SK-N-SH (cell line): ENCODE measurements around the gene ANKRD11. TPM values are rescaled to one million over a fixed set of nuclear protein-coding genes. Genes with fewer than 3 reads are reported as not detected.

Experiments
- CTCF ChIA-PET: fragments of 300-600, 350-600 bp; formaldehyde crosslinking; extraction: SDS; loops from one replicate; lab custom pipeline; 2021; lab: Yijun Ruan, JAX
- POLR2A ChIA-PET: fragments of 350-600 bp; sonication (Branson Sonifier 250); formaldehyde crosslinking; extraction: SDS; loops from one replicate; lab custom pipeline; 2020; ENCODE audit warnings: antibody characterized with exemption, inconsistent platforms; lab: Yijun Ruan, JAX
- DNase-seq: peaks from one replicate; pipeline ENCODE4 v3.0.0; 2012
- H2AFZ ChIP-seq: fragments of 200-600 bp; sonication (generic); 2 replicates; pipeline ENCODE4 v1.8.1; 2016; ENCODE audit warnings: antibody characterized with exemption, mild to moderate bottlenecking, low read depth
- H3F3A ChIP-seq: fragments of 200-600 bp; sonication (generic); replicated peaks from 2 replicates; pipeline ENCODE3; 2016; ENCODE audit warnings: antibody characterized with exemption, mild to moderate bottlenecking; ENCODE audit not compliant: insufficient read depth
- H3K27ac ChIP-seq, 2 experiments: fragments of 200-500 bp in 1 of 2; fragments of 200-600 bp in 1 of 2; sonication (Bioruptor generic) in 1 of 2; sonication (generic), shearing (Covaris generic) in 1 of 2; 2 replicates each; pipeline versions ENCODE4 v1.5.1 to v1.6.1; 2014 to 2016; ENCODE audit warnings: low read depth in 2 of 2, inconsistent platforms in 1 of 2, low read length in 1 of 2, mild to moderate bottlenecking in 1 of 2, mixed read lengths in 1 of 2
- H3K27me3 ChIP-seq: fragments of 200-600 bp; sonication (generic), shearing (Covaris generic); 2 replicates; pipeline ENCODE4 v1.6.1; 2016; ENCODE audit warnings: mixed run types; ENCODE audit not compliant: insufficient read depth
- H3K36me3 ChIP-seq, 2 experiments: fragments of 200-500 bp in 1 of 2; fragments of 200-600 bp in 1 of 2; sonication (Bioruptor generic) in 1 of 2; sonication (generic) in 1 of 2; replicated peaks in 1 of 2; 2 replicates each; pipeline versions ENCODE3 to v1.5.1; 2014 to 2016; ENCODE audit warnings: low read length in 1 of 2, mild to moderate bottlenecking in 1 of 2; ENCODE audit not compliant: insufficient read depth in 2 of 2, control insufficient read depth in 1 of 2
- H3K4me1 ChIP-seq, 2 experiments: fragments of 200-500 bp in 1 of 2; fragments of 200-600 bp in 1 of 2; sonication (Bioruptor generic) in 1 of 2; sonication (generic), shearing (Covaris generic) in 1 of 2; 2 replicates each; pipeline versions ENCODE4 v1.5.1 to v1.6.1; 2014 to 2016; ENCODE audit warnings: low read depth in 1 of 2, low read length in 1 of 2, mixed run types in 1 of 2; ENCODE audit not compliant: insufficient read depth in 2 of 2, control insufficient read depth in 1 of 2
- H3K4me2 ChIP-seq: fragments of 200-600 bp; sonication (generic), shearing (Covaris generic); 2 replicates; pipeline ENCODE4 v1.6.1; 2017; ENCODE audit warnings: mixed run types
- H3K4me3 ChIP-seq, 2 experiments: fragments of 200-500 bp in 1 of 2; fragments of 200-600 bp in 1 of 2; sonication (Bioruptor generic) in 1 of 2; sonication (generic), shearing (Covaris generic) in 1 of 2; 2 replicates each; pipeline versions ENCODE4 v1.5.1 to v1.8.1; 2014 to 2016; ENCODE audit warnings: low read depth in 2 of 2, inconsistent platforms in 1 of 2, low read length in 1 of 2, mild to moderate bottlenecking in 1 of 2, mixed read lengths in 1 of 2, moderate library complexity in 1 of 2
- H3K79me2 ChIP-seq: fragments of 200-600 bp; sonication (generic); 2 replicates; pipeline ENCODE4 v1.8.1; 2017; ENCODE audit warnings: mild to moderate bottlenecking; ENCODE audit not compliant: insufficient read depth
- H3K9ac ChIP-seq: fragments of 200-600 bp; sonication (generic); 2 replicates; pipeline ENCODE4 v1.6.1; 2017; ENCODE audit warnings: mixed run types
- H3K9me2 ChIP-seq: fragments of 200-600 bp; sonication (generic); 2 replicates; pipeline ENCODE4 v1.6.1; 2017; ENCODE audit warnings: mixed run types
- H3K9me3 ChIP-seq: fragments of 200-600 bp; sonication (generic); 2 replicates; pipeline ENCODE4 v1.6.1; 2017; ENCODE audit warnings: mixed run types, mild to moderate bottlenecking, moderate library complexity
- H4K20me1 ChIP-seq: fragments of 200-600 bp; sonication (generic); 2 replicates; pipeline ENCODE4 v1.6.1; 2017; ENCODE audit warnings: mild to moderate bottlenecking, mixed run types; ENCODE audit not compliant: insufficient read depth
- CHD2 ChIP-seq: fragments of 150-350 bp; IDR thresholded peaks from 2 replicates; pipeline ENCODE4 v1.6.1; 2018; ENCODE audit warnings: low read length; ENCODE audit not compliant: partially characterized antibody
- FOSL2 ChIP-seq: IDR thresholded peaks from 2 replicates; pipeline ENCODE4 v1.4.0; 2012; ENCODE audit warnings: low read depth, mild to moderate bottlenecking, moderate library complexity, borderline replicate concordance
- GATA2 ChIP-seq: sonication (generic); formaldehyde crosslinking; IDR thresholded peaks from 2 replicates; pipeline ENCODE4 v1.5.0; 2020; ENCODE audit warnings: mild to moderate bottlenecking, missing genetic modification reagents
- JUND ChIP-seq: IDR thresholded peaks from 2 replicates; pipeline ENCODE4 v1.4.0; 2012
- POLR2AphosphoS5 ChIP-seq: IDR thresholded peaks from 2 replicates; pipeline ENCODE4 v1.6.1; 2012; ENCODE audit warnings: low read depth, low read length
- RAD21 ChIP-seq: IDR thresholded peaks from 2 replicates; pipeline ENCODE4 v1.6.1; 2012; ENCODE audit warnings: mild to moderate bottlenecking, low read length
- RCOR1 ChIP-seq: fragments of 150-350 bp; IDR thresholded peaks from 2 replicates; pipeline ENCODE4 v1.6.1; 2017; ENCODE audit warnings: antibody characterized with exemption, low read length
- RFX5 ChIP-seq: IDR thresholded peaks from 2 replicates; pipeline ENCODE4 v1.6.1; 2012; ENCODE audit warnings: mild to moderate bottlenecking, improper control_type of control experiment, low read length
- RXRA ChIP-seq: IDR thresholded peaks from 2 replicates; pipeline ENCODE4 v1.4.0; 2012; ENCODE audit warnings: low read depth, mild to moderate bottlenecking, borderline replicate concordance
- TAF1 ChIP-seq: IDR thresholded peaks from 2 replicates; pipeline ENCODE4 v1.6.1; 2012; ENCODE audit warnings: low read depth, mild to moderate bottlenecking, low read length, moderate library complexity, borderline replicate concordance
- YY1 ChIP-seq: IDR thresholded peaks from 2 replicates; pipeline ENCODE4 v1.4.0; 2012; ENCODE audit warnings: low read depth, mild to moderate bottlenecking
- WGBS: methylation state at CpG from one replicate; pipeline ENCODE4 v1.1.6; 2017; ENCODE audit warnings: low lambda C conversion rate; 5-methylcytosine and 5-hydroxymethylcytosine counted together
- polyA plus RNA-seq, 3 experiments: library from polyadenylated mRNA; depleted of rRNA; stranded (reverse); fragments of >200 nt; gene quantifications; 2 replicates each; pipeline ENCODE4 v1.2.3, GENCODE V29; 2012
- TF ChIP-seq, protein P1 (sequence below): IDR thresholded peaks from 2 replicates; pipeline ENCODE4 v1.4.0; 2012; ENCODE audit warnings: low read depth, borderline replicate concordance
- TF ChIP-seq, protein P2 (sequence below): fragments of 150-350 bp; IDR thresholded peaks from 2 replicates; pipeline ENCODE4 v1.6.1; 2016; ENCODE audit warnings: mild to moderate bottlenecking, low read depth, low read length
- TF ChIP-seq, protein P3 (sequence below): IDR thresholded peaks from 2 replicates; pipeline ENCODE4; 2012
- TF ChIP-seq, protein P4 (sequence below): IDR thresholded peaks from 2 replicates; pipeline ENCODE4 v1.4.0; 2012; ENCODE audit warnings: low read depth, borderline replicate concordance
- TF ChIP-seq, protein P5 (sequence below): IDR thresholded peaks from 2 replicates; pipeline ENCODE4 v1.4.0; 2012; ENCODE audit warnings: low read depth
- TF ChIP-seq, protein P6 (sequence below): fragments of 200-600 bp; sonication (generic); IDR thresholded peaks from 2 replicates; pipeline ENCODE4 v1.6.1; 2017; ENCODE audit warnings: antibody characterized with exemption, mild to moderate bottlenecking, moderate library complexity

Gene ANKRD11
- polyA plus RNA-seq, 1 of the 3 experiments (the other 2 are of a cell fraction) = 50.2 TPM

DNA sequence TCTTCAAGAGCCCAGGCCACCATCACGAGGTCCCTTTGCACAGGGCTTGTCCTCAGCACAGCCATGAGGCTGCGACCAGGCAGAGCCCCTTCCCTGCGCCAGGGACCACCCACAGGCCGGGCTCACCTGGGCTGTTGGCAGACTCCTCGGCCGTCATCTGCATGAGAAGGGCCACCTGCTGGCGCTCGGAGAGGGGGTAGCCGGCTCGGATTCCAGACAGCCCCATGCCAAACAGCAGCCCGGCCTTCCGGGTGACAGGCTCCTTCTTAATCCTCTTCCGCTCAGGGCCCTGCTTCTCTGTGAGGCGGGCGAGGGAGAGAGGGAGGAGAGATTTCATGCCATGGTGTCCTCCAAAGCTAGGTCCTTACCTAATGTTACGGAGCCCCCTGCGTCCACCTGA is 199.5 kb downstream of the ANKRD11 start:
- WGBS = 100% methylated on average over 3 of the region's 17 CpGs
- H4K20me1 ChIP-seq = peaks cover 55% of the 10 kb centered on the region
- peaks cover 17 to 40% of the 10 kb centered on the region in 2 experiments for H3K36me3 ChIP-seq
- H3K4me3 ChIP-seq = no peak overlapping the region
- H3F3A ChIP-seq = no peaks in the 10 kb centered on the region
- POLR2A ChIA-PET = no interaction called here
- H2AFZ ChIP-seq = no peak overlapping the region
- H3K4me2 ChIP-seq = no peak overlapping the region
- CTCF ChIA-PET = interaction anchor here (0.6 to 1.0 kb wide), 2 partner anchors 15 to 511 kb away, joined by 3 read pairs; no protein-coding TSS in a partner anchor
- no peaks in the 10 kb centered on the region for H3K9me3 ChIP-seq
- no peak for DNase-seq
- no peaks in the 10 kb centered on the region for H3K9me2 ChIP-seq
- H3K27ac ChIP-seq = no peak overlapping the region
- no peaks in the 10 kb centered on the region; a peak in 1 of 4 replicates for H3K4me1 ChIP-seq
- peaks cover 53% of the 10 kb centered on the region for H3K79me2 ChIP-seq
- no peaks in the 10 kb centered on the region for H3K27me3 ChIP-seq
- no peak overlapping the region for H3K9ac ChIP-seq
- TF ChIP-seq, protein P1, sequence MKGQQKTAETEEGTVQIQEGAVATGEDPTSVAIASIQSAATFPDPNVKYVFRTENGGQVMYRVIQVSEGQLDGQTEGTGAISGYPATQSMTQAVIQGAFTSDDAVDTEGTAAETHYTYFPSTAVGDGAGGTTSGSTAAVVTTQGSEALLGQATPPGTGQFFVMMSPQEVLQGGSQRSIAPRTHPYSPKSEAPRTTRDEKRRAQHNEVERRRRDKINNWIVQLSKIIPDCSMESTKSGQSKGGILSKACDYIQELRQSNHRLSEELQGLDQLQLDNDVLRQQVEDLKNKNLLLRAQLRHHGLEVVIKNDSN = no peak
- TF ChIP-seq, protein P2, sequence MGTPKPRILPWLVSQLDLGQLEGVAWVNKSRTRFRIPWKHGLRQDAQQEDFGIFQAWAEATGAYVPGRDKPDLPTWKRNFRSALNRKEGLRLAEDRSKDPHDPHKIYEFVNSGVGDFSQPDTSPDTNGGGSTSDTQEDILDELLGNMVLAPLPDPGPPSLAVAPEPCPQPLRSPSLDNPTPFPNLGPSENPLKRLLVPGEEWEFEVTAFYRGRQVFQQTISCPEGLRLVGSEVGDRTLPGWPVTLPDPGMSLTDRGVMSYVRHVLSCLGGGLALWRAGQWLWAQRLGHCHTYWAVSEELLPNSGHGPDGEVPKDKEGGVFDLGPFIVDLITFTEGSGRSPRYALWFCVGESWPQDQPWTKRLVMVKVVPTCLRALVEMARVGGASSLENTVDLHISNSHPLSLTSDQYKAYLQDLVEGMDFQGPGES = no peak
- no peak for TF ChIP-seq RCOR1
- TF ChIP-seq, protein P3, sequence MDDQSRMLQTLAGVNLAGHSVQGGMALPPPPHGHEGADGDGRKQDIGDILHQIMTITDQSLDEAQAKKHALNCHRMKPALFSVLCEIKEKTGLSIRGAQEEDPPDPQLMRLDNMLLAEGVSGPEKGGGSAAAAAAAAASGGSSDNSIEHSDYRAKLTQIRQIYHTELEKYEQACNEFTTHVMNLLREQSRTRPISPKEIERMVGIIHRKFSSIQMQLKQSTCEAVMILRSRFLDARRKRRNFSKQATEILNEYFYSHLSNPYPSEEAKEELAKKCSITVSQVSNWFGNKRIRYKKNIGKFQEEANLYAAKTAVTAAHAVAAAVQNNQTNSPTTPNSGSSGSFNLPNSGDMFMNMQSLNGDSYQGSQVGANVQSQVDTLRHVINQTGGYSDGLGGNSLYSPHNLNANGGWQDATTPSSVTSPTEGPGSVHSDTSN = no peak
- TF ChIP-seq RAD21 = no peak
- TF ChIP-seq, protein P4, sequence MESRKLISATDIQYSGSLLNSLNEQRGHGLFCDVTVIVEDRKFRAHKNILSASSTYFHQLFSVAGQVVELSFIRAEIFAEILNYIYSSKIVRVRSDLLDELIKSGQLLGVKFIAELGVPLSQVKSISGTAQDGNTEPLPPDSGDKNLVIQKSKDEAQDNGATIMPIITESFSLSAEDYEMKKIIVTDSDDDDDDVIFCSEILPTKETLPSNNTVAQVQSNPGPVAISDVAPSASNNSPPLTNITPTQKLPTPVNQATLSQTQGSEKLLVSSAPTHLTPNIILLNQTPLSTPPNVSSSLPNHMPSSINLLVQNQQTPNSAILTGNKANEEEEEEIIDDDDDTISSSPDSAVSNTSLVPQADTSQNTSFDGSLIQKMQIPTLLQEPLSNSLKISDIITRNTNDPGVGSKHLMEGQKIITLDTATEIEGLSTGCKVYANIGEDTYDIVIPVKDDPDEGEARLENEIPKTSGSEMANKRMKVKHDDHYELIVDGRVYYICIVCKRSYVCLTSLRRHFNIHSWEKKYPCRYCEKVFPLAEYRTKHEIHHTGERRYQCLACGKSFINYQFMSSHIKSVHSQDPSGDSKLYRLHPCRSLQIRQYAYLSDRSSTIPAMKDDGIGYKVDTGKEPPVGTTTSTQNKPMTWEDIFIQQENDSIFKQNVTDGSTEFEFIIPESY = no peak
- no peak for TF ChIP-seq POLR2AphosphoS5
- no peak for TF ChIP-seq JUND
- TF ChIP-seq GATA2 (CRISPR knock-in tag) = no peak
- TF ChIP-seq YY1 = no peak
- no peak for TF ChIP-seq RXRA
- TF ChIP-seq RFX5 = no peak
- TF ChIP-seq, protein P5, sequence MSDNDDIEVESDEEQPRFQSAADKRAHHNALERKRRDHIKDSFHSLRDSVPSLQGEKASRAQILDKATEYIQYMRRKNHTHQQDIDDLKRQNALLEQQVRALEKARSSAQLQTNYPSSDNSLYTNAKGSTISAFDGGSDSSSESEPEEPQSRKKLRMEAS = no peak
- TF ChIP-seq TAF1 = no peak
- TF ChIP-seq, protein P6, sequence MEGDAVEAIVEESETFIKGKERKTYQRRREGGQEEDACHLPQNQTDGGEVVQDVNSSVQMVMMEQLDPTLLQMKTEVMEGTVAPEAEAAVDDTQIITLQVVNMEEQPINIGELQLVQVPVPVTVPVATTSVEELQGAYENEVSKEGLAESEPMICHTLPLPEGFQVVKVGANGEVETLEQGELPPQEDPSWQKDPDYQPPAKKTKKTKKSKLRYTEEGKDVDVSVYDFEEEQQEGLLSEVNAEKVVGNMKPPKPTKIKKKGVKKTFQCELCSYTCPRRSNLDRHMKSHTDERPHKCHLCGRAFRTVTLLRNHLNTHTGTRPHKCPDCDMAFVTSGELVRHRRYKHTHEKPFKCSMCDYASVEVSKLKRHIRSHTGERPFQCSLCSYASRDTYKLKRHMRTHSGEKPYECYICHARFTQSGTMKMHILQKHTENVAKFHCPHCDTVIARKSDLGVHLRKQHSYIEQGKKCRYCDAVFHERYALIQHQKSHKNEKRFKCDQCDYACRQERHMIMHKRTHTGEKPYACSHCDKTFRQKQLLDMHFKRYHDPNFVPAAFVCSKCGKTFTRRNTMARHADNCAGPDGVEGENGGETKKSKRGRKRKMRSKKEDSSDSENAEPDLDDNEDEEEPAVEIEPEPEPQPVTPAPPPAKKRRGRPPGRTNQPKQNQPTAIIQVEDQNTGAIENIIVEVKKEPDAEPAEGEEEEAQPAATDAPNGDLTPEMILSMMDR = no peak
- no peak for TF ChIP-seq FOSL2
- no peak for TF ChIP-seq CHD2
